K562 (cell line): Measurements from ENCODE around the gene PODNL1. TPM values are rescaled to one million over a fixed set of nuclear protein-coding genes. Genes with fewer than 3 reads are reported as not detected.

Source experiments
- ATAC-seq: fragments of 200-7000 bp; cut with Tn5 transposase; 3 replicates; pipeline ENCODE4 v1.9.1; 2020; ENCODE audit warnings: moderate library complexity
- BruUV-seq: library from RNA; stranded (reverse); fragments of 400-500 nt; replicated peaks from 2 replicates; lab custom pipeline; 2021; lab: Mats Ljungman, UMichigan
- CTCF ChIA-PET: fragments of 300-600 bp; formaldehyde crosslinking; extraction: SDS; loops from one replicate; lab custom pipeline; 2021; ENCODE audit warnings: low intra/inter-chr PET ratio; lab: Yijun Ruan, JAX
- POLR2A ChIA-PET: fragments of 300-600, 350-650 bp; sonication (Branson Sonifier 250); formaldehyde crosslinking; extraction: SDS; loops from one replicate; lab custom pipeline; 2021; ENCODE audit warnings: antibody characterized with exemption, inconsistent platforms; lab: Yijun Ruan, JAX
- DNase-seq, 4 experiments: peaks; one replicate each; pipeline versions ENCODE4 v3.0.0 to v3.0.0-alpha.2; 2011 to 2018; ENCODE audit warnings: low spot score in 3 of 4, mixed read lengths in 3 of 4; ENCODE audit errors: extremely low read depth in 1 of 4
- FAIRE-seq: peaks from 2 replicates; lab custom pipeline; 2011; peaks lifted over from hg19 to GRCh38; lab: Jason Lieb, UNC
- H2AFZ ChIP-seq: 2 replicates; pipeline ENCODE4 v1.6.0; 2011; ENCODE audit warnings: low read depth, low read length, control low read depth, inconsistent platforms
- H3K27ac ChIP-seq: fragments of 200-600 bp; 3 replicates; pipeline ENCODE4 v1.8.0; 2011; ENCODE audit warnings: low read depth, mild to moderate bottlenecking, control low read depth, inconsistent platforms, low read length, moderate library complexity, mixed read lengths; ENCODE audit errors: extremely low read depth
- H3K27me3 ChIP-seq, 2 experiments: fragments of 300-600 bp in 1 of 2; 2 replicates in 1 of 2; 3 replicates in 1 of 2; pipeline versions ENCODE4 v1.6.0 to v1.8.0; 2011; ENCODE audit warnings: inconsistent platforms in 2 of 2, low read length in 2 of 2, mild to moderate bottlenecking in 1 of 2, mixed read lengths in 1 of 2, moderate library complexity in 1 of 2; ENCODE audit not compliant: control insufficient read depth in 2 of 2, insufficient read depth in 2 of 2
- H3K36me3 ChIP-seq: fragments of 300-600 bp; 3 replicates; pipeline ENCODE4 v1.8.0; 2011; ENCODE audit warnings: mild to moderate bottlenecking, low read length, inconsistent platforms; ENCODE audit not compliant: control insufficient read depth, insufficient read depth
- H3K4me1 ChIP-seq, 2 experiments: fragments of 200-600 bp in 1 of 2; replicated peaks in 1 of 2; 2 replicates in 1 of 2; 3 replicates in 1 of 2; pipeline versions ENCODE4 v1.5.1 to v1.8.0; 2011; ENCODE audit warnings: inconsistent platforms in 2 of 2, low read length in 2 of 2, mild to moderate bottlenecking in 1 of 2, mixed read lengths in 1 of 2, moderate library complexity in 1 of 2; ENCODE audit not compliant: control insufficient read depth in 2 of 2, insufficient read depth in 2 of 2
- H3K4me2 ChIP-seq: 2 replicates; pipeline ENCODE4 v1.6.1; 2011; ENCODE audit warnings: low read length, control low read depth, inconsistent platforms, mixed read lengths; ENCODE audit not compliant: insufficient read depth
- H3K4me3 ChIP-seq: fragments of 200-600 bp; sonication (generic), shearing (Covaris generic); 2 replicates; pipeline ENCODE4 v1.5.1; 2016; ENCODE audit warnings: control low read depth, inconsistent platforms
- H3K79me2 ChIP-seq: fragments of 200-600 bp; 3 replicates; pipeline ENCODE4 v1.8.0; 2011; ENCODE audit warnings: low read length, inconsistent platforms; ENCODE audit not compliant: control insufficient read depth, insufficient read depth
- H3K9ac ChIP-seq, 2 experiments: 2 replicates each; pipeline versions ENCODE4 v1.6.0 to v1.6.1; 2011; ENCODE audit warnings: low read depth in 2 of 2, low read length in 2 of 2, control low read depth in 1 of 2, inconsistent platforms in 1 of 2, mild to moderate bottlenecking in 1 of 2, mixed read lengths in 1 of 2; ENCODE audit not compliant: insufficient read depth in 1 of 2
- H3K9me1 ChIP-seq: one replicate; pipeline ENCODE4 v1.6.0; 2011; ENCODE audit warnings: inconsistent platforms, mild to moderate bottlenecking, low read length, moderate library complexity; ENCODE audit not compliant: control insufficient read depth, insufficient read depth
- H3K9me3 ChIP-seq: replicated peaks from 2 replicates; pipeline ENCODE4 v1.5.1; 2011; ENCODE audit warnings: low read depth, low read length, inconsistent platforms; ENCODE audit not compliant: control insufficient read depth, insufficient read depth
- H4K20me1 ChIP-seq: replicated peaks from 2 replicates; pipeline ENCODE4 v1.6.1; 2011; ENCODE audit warnings: low read length, inconsistent platforms, mixed read lengths; ENCODE audit not compliant: control insufficient read depth, insufficient read depth
- BHLHE40 ChIP-seq: IDR thresholded peaks from 2 replicates; pipeline ENCODE4 v1.6.1; 2011; ENCODE audit warnings: low read length, improper control_type of control experiment
- BRCA1 ChIP-seq, 2 experiments: fragments of 450-650 bp in 1 of 2; sonication (generic) in 1 of 2; formaldehyde crosslinking in 1 of 2; IDR thresholded peaks; 2 replicates each; pipeline versions ENCODE4 v1.5.0 to v1.6.1; 2017 to 2020; ENCODE audit warnings: mild to moderate bottlenecking in 1 of 2, missing genetic modification reagents in 1 of 2
- CLOCK ChIP-seq: fragments of 250-450 bp; sonication (Bioruptor Pico); IDR thresholded peaks from 2 replicates; pipeline ENCODE4 v1.4.0; 2020; ENCODE audit warnings: mild to moderate bottlenecking, moderate library complexity, borderline replicate concordance
- CREB1 ChIP-seq, 2 experiments: sonication (generic) in 1 of 2; formaldehyde crosslinking in 1 of 2; IDR thresholded peaks; 2 replicates each; pipeline versions ENCODE4 v1.6.1 to v1.8.0; 2012 to 2022; ENCODE audit warnings: inconsistent platforms in 1 of 2, mild to moderate bottlenecking in 1 of 2, missing genetic modification reagents in 1 of 2, moderate library complexity in 1 of 2
- POLR2H ChIP-seq: IDR thresholded peaks from 2 replicates; pipeline ENCODE4 v1.6.1; 2016; ENCODE audit warnings: missing genetic modification characterization, low read depth, mild to moderate bottlenecking, control low read depth, missing compliant biosample characterization, moderate library complexity
- TAF1 ChIP-seq: IDR thresholded peaks from 2 replicates; pipeline ENCODE4 v1.6.1; 2011; ENCODE audit warnings: mild to moderate bottlenecking, low read length, moderate library complexity; ENCODE audit not compliant: insufficient read depth, control insufficient read depth, severe bottlenecking; ENCODE audit errors: extremely low read depth
- WGBS: fragments of 100-300 bp; shearing (Covaris generic); methylation state at CpG from one replicate; pipeline ENCODE4 v1.1.6; 2016; ENCODE audit warnings: low coverage, mixed read lengths; ENCODE audit not compliant: insufficient coverage; ENCODE audit errors: missing lambda C conversion rate; 5-methylcytosine and 5-hydroxymethylcytosine counted together
- in situ Hi-C: fragments of 300-500 bp; cut with MboI; formaldehyde crosslinking; loops from 4 replicates; pipeline ENCODE4 v1.15.0; 2018; ENCODE audit warnings: inconsistent platforms, mixed read lengths
- intact Hi-C: fragments of 100-400 bp; cut with micrococcal nuclease; formaldehyde crosslinking; loops from 2 replicates; pipeline ENCODE4 v1.14.2; 2022
- polyA plus RNA-seq, 8 experiments: library from polyadenylated mRNA; depleted of rRNA in 4 of 8; stranded (reverse) in 5 of 8; unstranded in 3 of 8; fragments of >200 nt; fragmentation: Nextera tagmentation in 2 of 8; fragmentation: Illumina TruSeq in 1 of 8; extraction: Ambion mirVana in 2 of 8; extraction: Trizol in 1 of 8; gene quantifications; 2 replicates each; pipeline versions ENCODE4 v1.2.1 to v1.2.3, GENCODE V29; 2011 to 2014; ENCODE audit warnings: inconsistent platforms in 1 of 8, missing spikeins in 1 of 8
- total RNA-seq, 7 experiments: library from RNA; depleted of rRNA in 6 of 7; stranded (reverse); fragments of >200 nt in 6 of 7; fragmentation: Illumina TruSeq in 2 of 7; extraction: Trizol in 2 of 7; gene quantifications; 2 replicates each; pipeline versions ENCODE4 v1.2.1 to v1.2.3, GENCODE V29; 2011 to 2021; ENCODE audit warnings: low replicate concordance in 1 of 7
- TF ChIP-seq, protein P1 (sequence below): fragments of 200-400 bp; formaldehyde crosslinking; IDR thresholded peaks from 2 replicates; pipeline ENCODE4 v1.6.1; 2017; ENCODE audit warnings: mild to moderate bottlenecking, low read depth, low read length, moderate library complexity

The PODNL1 gene
- total and polyA plus RNA-seq, 9 of the 15 experiments (the other 6 are each of a cell fraction or from before 2014, with no cell fraction given) = 0.18 to 0.47 (median 0.23) TPM; not detected in 3

GRCh38 chr19:13899393-13899792, 38.8 kb downstream of the PODNL1 start:
- Histone ChIP-seq H3K27ac (no peak overlapping the region), H2AFZ (no peak overlapping the region), H4K20me1 (no peaks in the 10 kb centered on the region), H3K36me3 (no peaks in the 10 kb centered on the region), H3K4me3 (no peak overlapping the region), H3K4me2 (no peak overlapping the region), H3K9ac (no peak overlapping the region), H3K27me3 (no peaks in the 10 kb centered on the region), H3K9me1 (no peaks in the 10 kb centered on the region), H3K4me1 (peaks cover 14 to 27% of the 10 kb centered on the region in 2 experiments; a peak in 4 of 5 replicates), H3K9me3 (no peaks in the 10 kb centered on the region), H3K79me2 (no peaks in the 10 kb centered on the region)
- ATAC-seq (no peak), DNase-seq (no peak), FAIRE-seq (no peak)
- WGBS = 71% methylated on average over 10 of the region's 10 CpGs
- BruUV-seq = no TSS peak
- TF ChIP-seq BRCA1 (IDR thresholded peaks at IDR 0.05) (no peak), BRCA1 (CRISPR knock-in tag; IDR thresholded peaks at IDR 0.05) (0 out of 2 replicates have a peak, but pooled peaks have one; percentile 35), BHLHE40 (no peak)
- in situ Hi-C loops = no loop called here
- intact Hi-C loops = no loop called here
- ChIA-PET POLR2A (interaction anchor here (1.0 kb wide), 1 partner anchor 182 kb away, joined by 3 read pairs; no protein-coding TSS in a partner anchor), CTCF (no interaction called here)

DNA sequence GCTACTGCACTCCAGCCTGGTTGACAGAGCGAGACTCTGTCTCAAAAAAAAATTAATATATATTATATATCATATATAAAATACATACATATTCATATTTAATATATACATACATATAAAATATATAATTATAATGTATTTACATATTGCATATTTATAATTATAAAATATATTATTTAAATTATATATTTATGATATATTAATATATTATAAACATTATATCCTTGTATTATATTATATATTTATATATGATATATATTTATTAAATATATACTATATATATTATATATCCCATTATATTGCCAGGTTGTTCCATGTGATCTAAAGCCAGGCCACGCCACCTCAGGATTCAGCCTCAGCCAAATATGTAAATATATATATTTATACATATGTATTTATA, 42.0 kb downstream of the PODNL1 start:
- ATAC-seq = no peak
- Histone ChIP-seq H3K27ac (no peak overlapping the region), H3K4me1 (peaks cover 14 to 27% of the 10 kb centered on the region in 2 experiments; a peak in 4 of 5 replicates), H2AFZ (no peak overlapping the region), H3K79me2 (no peaks in the 10 kb centered on the region), H3K4me3 (no peak overlapping the region), H3K9ac (no peak overlapping the region), H4K20me1 (no peaks in the 10 kb centered on the region), H3K36me3 (no peaks in the 10 kb centered on the region), H3K9me3 (no peaks in the 10 kb centered on the region), H3K4me2 (no peak overlapping the region), H3K9me1 (no peaks in the 10 kb centered on the region), H3K27me3 (no peaks in the 10 kb centered on the region)
- no TSS peak for BruUV-seq
- no peak for FAIRE-seq
- no peak for DNase-seq
- in situ Hi-C loops (no loop called here), intact Hi-C loops (no loop called here)
- 100% methylated on average over 2 of the region's 2 CpGs for WGBS
- ChIA-PET POLR2A (no interaction called here), CTCF (no interaction called here)
- no peak for TF ChIP-seq POLR2H
- no peak for TF ChIP-seq TAF1
- no peak for TF ChIP-seq CREB1 (IDR thresholded peaks at IDR 0.05)
- TF ChIP-seq CREB1 (CRISPR knock-in tag; IDR thresholded peaks at IDR 0.05) = no peak
- TF ChIP-seq CLOCK = no peak
- TF ChIP-seq, protein P1, sequence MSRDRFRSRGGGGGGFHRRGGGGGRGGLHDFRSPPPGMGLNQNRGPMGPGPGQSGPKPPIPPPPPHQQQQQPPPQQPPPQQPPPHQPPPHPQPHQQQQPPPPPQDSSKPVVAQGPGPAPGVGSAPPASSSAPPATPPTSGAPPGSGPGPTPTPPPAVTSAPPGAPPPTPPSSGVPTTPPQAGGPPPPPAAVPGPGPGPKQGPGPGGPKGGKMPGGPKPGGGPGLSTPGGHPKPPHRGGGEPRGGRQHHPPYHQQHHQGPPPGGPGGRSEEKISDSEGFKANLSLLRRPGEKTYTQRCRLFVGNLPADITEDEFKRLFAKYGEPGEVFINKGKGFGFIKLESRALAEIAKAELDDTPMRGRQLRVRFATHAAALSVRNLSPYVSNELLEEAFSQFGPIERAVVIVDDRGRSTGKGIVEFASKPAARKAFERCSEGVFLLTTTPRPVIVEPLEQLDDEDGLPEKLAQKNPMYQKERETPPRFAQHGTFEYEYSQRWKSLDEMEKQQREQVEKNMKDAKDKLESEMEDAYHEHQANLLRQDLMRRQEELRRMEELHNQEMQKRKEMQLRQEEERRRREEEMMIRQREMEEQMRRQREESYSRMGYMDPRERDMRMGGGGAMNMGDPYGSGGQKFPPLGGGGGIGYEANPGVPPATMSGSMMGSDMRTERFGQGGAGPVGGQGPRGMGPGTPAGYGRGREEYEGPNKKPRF = no peak
